Jurkat, Clone E6-1 (cell line): ENCODE data around the gene CD36.

Experiments used
- DNase-seq: peaks from one replicate; pipeline ENCODE4 v3.0.0-alpha.2; 2011; ENCODE audit warnings: low read depth, low spot score
- H3K4me3 ChIP-seq: 2 replicates; pipeline ENCODE4 v1.5.1; 2011; ENCODE audit warnings: mild to moderate bottlenecking, low read length, control low read depth, moderate library complexity

The CD36 gene

DNA sequence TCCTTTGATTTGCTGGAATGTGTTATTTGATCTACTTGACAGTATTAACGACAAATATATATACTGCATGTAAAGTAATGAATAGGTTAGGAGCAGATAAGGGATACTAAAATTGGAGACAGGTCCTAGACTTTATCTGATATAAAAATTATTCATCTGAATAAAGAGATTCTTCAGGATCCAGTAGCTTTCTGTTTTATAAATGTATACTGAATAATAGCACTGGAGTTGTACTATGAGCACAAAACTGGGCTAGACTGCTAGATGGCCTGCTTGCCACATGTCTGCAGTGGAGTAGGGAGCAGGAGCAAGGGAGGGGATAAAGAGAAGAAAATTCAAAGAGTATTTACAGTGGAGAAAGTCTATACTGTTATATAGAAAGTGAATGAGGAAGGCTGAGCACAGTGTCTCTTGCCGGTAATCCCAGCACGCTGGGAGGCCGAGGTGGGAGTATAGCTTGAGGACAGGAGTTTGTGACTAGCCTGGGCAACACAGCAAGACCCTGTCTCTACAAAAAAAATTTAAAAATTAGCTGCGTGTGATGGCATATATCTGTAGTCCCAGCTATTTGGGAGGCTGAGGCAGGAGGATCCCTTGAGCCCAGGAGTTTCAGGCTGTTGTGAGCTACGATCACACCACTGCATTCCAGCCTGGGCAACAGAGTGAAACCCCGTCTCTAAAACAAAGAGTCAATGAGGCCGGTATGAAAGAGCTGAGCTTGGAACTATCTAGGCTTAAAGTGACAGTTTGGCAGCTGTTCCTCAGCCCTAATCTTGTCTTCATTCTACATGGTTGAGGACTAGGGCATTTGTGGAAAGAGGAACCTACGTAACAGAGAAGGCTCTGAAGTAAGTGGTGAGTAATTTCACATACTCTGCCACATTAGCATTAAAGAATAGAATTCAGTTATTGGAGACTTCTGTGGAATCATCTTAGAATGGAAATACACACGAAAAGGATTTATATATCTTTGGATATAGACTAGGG, 41.8 kb downstream of the CD36 start:
- DNase-seq: no peak
- H3K4me3 ChIP-seq: no peak overlapping the region

DNA sequence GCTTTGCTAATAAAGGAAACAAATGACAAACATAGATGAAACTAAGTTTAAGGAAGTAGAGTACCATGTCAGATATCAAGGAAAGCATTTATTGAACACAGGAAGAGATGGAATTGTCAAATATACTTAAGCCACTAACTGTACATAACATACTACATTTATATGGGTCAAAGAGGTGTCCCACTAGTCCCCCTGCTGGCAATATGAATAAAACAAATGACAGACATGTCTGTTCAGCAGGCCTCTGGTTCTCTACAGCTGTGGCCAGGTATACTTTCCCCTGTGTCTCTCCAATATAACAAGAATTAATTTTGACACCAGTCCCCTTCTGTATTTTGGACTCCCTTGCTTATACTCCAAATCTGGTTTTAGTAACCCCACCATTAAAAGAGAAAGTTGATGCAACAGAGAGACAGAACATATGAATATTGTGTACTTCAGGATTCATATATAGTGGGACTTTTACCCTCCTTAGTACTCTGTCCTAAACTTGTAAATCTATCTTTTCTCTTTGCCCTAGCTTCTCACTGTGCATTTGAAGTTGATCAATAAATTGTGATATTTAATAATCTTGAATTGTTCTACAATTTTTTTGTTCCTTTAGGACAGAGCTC, 42.9 kb downstream of the CD36 start:
- no peak for DNase-seq
- no peak overlapping the region for H3K4me3 ChIP-seq

DNA sequence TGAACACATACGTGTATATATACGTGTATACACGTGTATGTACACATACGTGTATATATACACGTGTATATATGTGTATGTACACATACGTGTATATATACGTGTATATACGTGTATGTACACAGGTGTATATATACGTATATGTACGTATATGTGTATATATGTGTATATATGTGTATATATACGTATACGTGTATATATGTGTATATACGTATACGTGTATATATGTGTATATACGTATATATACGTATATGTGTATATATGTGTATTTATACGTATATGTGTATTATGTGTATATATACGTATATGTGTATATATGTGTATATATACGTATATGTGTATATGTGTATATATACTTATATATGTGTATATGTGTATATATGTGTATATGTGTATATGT, 44.3 kb downstream of the CD36 start:
- no peak overlapping the region for H3K4me3 ChIP-seq
- no peak for DNase-seq

DNA sequence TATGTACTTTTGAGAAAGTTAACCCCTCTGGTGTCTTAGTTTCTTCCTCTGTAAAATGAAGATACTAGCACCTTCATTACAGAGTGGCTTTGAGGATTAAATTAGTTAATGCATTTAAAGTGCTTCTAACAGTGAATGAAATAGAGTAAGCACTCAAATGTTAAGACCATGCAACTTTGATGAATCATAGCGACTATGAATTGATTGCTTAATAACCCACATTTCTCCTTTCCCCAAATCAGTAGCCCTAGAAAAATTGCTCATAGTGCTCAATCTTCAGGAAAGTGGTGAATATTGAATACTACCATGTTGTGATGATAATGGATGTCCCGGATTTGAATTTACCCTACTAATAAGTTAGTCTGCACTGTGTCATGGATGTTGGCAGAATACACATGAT, 48.1 kb downstream of the CD36 start:
- no peak overlapping the region for H3K4me3 ChIP-seq
- DNase-seq: no peak

DNA sequence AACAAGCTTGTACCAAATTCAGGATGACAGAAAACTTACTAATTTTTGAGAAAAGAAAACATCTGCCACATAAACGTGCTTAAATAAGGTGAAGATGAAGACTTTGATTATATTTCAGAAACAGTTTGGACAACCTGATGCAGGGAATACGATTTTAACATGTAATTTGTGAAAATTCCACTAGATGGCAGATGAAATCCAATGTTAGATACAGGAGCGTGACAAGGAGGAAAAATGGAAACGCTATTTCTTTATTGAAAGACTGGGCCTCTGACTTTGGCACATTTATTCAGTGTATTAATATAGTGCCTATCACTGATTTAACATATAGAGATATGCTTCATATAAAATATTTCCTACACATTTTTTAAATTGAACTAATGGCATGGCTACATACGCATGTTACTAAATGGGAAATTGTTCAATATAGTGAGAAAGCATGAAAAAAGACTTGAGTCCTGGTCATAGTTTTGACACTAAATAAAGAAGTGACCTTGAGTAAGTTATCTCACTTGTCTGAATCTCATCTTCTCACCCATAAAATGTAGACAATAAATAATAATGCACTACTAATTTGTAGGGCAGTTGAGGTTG, 60.7 kb downstream of the CD36 start:
- peak; percentile 31 for DNase-seq
- no peak overlapping the region for H3K4me3 ChIP-seq

DNA sequence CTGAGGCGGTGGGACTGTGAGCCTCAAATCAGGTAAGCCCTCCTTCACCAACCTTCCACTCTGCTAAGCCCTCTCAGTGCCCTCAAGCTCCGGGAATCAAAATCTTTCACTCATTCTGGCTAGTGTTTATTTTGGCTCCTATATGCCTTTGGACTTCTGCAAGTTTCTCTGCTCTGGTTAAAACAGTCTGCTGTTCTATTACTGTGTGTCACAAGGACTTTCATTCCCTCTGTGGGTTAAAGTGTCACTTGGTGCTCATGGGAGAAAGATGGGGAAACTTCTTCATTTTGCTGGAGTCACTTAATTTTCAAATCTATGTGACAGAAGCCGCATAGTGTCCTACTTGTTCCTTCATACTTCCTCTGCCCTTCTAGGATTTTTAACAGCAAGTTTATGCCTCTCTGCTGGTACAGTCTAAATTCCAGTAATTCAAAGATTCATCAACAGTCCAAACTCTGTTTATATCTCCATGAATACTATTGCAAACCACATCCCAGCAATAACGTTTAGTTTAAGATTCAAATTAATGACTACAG, 61.3 kb downstream of the CD36 start:
- DNase-seq: no peak
- no peak overlapping the region for H3K4me3 ChIP-seq

DNA sequence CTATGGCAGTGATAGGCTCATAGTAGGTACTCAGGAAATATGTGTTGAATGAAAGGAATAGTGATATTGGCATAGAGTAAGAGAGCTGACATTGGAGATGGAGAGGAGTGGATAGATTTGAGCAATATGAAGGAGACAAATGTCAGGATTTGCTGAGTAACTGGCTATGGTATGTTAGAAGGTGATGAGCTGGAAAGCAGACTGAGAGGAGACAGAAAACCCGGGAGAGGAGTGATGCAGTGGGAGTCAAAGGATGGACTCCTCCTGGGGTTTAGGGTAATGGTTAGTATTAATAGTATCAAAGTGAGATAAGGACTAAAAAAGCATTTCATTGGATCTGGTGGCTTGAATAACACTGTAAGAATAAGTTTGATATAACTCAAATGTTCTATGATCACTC, 64.8 kb downstream of the CD36 start:
- DNase-seq: no peak
- no peak overlapping the region for H3K4me3 ChIP-seq

DNA sequence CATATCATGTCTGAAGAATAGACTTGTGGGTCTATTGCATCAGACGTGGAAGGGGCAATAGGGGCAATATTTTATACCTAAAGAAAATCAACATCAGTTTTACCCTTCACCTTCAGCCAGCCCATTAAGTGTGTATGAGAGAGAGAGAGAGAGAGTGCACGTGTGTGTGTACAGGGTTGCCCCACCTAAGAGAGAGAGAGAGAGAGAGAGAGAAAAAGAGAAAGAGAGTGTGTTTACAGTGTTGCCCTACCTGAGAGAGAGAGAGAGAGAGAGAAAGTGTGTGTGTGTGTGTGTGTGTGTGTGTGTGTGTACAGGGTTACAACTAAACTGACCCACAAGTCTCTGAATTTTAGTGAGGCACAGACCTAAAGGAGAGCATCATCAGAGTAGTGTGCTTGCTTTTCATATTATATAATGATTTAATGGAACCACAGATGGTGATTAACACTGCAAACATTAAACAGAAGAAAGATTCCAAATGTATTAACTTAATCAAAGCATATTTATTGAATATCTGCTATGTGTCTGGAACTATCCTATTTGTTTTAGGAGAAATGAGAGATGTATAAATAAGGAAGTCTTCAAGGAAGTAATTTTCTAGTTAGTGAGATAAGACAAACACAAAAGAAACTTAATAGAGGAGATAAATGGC, 66.8 kb downstream of the CD36 start:
- DNase-seq: no peak

DNA sequence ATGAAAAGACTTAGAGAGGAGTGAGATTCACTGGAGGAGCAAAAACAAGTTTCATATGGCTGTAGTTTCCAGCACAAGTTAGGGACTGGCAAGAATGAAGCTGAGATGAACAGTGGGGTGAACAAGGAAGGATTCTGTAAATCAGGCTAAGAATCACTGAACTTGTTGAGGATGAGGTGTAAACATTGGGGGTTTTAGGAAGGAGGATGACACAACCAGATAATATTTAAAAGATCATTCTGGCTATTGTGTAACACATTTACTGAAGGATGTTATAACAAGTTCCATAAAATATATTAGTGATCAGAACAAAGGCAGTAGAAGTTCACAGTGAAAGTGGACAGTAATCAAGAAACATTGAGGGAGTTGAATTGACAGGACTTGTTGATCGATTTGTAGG, 68.9 kb downstream of the CD36 start:
- no peak for DNase-seq
- no peak overlapping the region for H3K4me3 ChIP-seq

More for the DNA sequence above, 66.8 kb downstream of the CD36 start:
- no peak overlapping the region for H3K4me3 ChIP-seq

DNA sequence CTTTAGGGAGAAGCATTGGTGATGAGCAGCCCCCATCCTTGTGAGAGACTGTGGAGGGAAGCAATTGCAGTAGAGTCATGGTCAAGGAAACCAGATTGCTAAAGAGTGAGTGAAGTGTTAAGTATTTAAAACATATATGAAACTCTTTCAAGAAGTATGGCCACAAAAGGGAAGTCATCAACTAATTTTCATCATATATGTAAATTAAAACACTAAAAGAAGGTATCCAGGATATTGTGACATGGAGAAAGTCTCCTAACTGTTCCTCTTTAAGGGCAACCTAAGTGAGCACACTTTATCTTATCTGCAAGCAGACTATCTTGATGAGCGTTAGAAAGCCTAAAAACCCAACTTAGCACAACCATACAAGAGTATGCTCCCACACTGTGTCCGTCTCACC, 69.7 kb downstream of the CD36 start:
- no peak overlapping the region for H3K4me3 ChIP-seq
- DNase-seq: no peak

DNA sequence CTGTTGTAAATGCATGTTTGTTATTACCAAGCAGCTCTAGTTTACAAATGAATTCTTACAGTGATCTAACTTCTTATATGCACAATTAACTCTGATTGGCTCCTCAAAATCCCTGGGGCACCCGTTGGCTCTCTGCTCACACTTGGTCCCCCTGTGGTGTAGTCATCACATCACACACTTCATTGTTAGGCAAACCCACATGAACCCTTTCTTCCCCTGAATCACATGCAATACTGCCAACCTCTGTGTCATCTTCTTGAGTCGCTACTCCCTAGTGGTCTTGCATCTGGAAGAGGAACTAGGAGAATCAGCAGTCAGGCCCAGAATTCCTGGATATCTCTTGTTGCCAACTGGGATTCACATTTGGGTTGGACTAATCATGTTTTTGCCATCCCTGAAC, 73.1 kb downstream of the CD36 start:
- no peak for DNase-seq
- H3K4me3 ChIP-seq: no peak overlapping the region

DNA sequence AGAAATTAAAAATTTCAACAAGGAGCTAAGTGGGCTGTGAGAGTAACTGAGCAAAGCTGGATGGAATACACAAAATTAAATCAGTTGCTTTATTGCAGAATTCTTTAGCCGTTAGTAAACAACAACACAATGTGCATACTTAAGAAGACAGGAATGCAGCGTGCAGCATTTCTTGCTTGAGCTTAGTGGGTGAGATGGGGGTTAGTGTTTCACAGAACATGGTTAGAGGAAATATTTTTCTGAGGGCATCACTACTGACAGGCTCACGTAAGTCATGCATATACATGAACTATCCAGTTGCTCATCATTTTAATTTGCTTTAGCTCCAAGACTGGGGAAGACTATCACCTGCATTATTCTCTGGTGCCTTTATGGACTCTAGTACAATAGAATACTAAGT, 80.8 kb downstream of the CD36 start:
- DNase-seq: no peak
- no peak overlapping the region for H3K4me3 ChIP-seq

DNA sequence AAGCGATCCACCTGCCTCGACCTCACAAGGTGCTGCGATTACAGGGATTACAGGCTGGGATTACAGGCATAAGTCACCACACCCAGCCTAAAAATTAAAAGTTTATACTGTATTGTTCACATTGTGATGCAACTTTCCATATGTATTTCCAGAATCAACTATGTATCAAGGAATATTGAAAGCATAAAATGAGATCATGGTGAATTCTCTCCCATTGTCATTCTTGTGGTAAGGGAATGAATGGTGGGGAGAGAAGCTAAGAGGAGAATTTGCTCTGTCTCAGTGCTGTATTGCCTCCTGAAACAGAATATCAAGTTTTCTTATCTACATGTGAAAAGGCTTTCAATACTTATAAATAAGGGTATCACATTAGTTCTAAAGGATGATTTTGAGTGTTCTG, 81.7 kb downstream of the CD36 start:
- DNase-seq: no peak

DNA sequence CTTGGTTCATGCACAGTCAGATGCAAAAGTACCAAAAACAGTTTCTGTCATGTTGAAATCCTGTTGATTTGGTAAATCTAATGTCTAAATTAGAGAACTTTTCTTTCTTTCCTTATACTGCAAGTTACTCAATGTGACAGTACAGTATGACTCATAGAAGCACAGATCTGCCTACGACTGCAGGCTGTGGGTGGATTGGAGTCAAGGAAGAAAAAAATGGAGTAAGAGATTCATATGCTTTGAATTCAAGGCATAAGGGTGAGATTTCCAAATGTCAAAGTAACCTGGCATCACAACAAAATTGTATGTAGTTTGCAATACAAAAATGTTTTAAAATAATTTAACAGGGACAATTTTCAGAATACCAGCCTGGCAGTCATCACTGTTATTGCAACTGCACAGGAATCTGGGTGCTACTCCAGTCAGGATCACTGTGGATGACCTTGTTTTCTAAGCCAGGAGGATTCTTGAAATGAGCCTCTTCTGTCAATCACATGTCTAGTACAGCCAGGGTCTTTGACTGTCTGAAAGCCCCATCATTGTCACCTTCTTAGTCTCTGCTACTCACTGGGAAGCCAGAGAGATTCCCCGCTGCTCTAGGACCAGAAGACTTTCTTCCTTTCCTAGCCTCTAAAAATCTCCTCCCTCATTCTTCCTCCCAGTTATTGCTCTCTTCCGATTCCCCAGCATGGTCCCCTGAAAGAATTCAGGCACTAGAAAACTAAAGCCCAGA, 83.6 kb downstream of the CD36 start:
- DNase-seq: no peak
- H3K4me3 ChIP-seq: no peak overlapping the region

More for the DNA sequence above, 81.7 kb downstream of the CD36 start:
- no peak overlapping the region for H3K4me3 ChIP-seq

DNA sequence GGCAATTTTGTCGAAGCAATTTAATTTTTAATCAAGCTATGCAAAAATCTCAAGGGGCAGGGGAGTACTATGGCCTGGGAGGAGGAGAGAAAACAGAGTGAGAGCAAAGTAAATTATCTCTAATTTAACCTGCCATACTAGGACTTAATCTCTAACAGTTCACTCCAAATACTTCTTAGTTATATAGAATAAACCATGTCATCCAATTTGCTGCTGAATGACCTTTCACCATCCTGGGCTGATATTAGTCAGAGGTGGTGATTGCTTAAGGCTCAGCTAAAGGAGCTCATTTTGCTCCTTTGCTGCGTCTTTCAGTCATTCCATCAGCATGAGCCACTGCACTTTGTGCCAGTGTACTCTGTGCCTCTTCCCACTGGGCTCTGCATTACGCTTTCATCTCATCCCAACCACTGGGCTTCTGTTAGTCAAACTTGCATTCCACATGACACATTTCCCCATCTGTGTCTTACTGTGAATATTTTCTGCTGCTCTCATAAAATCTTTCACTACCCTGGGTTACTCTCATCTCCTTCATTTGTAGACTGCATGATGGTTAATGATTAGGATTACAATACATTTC, 84.3 kb downstream of the CD36 start:
- no peak for DNase-seq
- no peak overlapping the region for H3K4me3 ChIP-seq

DNA sequence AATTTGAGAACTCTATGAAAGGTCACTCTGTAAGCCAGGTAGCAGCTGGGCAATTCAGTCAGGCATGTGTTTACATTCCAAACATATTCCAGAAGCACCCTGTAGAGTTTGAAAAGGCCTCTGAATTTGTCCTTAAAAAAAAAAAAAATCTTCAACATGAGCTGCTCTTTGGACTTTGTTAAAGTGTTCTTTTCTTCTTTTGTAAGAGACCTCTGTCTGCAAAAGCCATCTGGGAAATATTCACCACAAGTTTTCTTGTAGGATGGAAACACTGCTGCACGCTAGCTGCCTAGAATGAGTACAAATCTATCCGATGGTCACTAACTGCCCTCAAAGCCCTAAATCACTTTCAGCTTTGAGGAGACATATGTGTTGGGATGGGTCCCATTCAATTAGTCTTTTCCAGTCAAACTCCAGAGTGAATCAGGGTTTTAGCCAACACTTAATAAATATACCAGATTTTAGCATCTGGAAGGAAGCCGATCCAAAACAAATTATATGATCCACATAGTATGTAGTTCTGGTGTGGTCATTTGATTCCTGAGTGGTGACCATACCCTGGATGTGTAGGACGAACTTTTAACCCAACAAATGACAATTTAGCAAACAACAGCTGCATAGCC, 85.9 kb downstream of the CD36 start:
- H3K4me3 ChIP-seq: no peak overlapping the region

DNA sequence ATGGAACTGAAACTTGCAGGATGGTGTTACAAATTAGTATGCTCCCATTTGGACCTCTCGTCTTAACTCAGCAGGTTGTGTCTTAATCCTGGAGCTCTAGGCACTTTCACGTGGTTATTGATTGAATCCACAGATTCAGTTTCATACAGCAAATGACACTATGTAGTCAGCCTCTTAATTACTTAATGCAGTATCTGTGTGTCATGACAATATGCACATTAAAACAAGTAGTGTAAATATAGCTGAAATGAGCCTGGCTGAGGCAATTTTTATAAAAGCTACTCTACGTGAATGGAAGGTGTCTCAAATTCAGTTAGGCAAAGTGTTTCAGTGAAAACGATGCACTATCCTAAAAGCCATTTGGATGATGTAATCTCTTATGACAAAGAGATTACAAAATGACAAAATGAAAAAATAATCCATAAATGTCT, 86.8 kb downstream of the CD36 start:
- DNase-seq: no peak
- no peak overlapping the region for H3K4me3 ChIP-seq

More for the DNA sequence above, 85.9 kb downstream of the CD36 start:
- DNase-seq: no peak
